ENCODE measurements around the gene TIGD7. TPM values are rescaled to one million over a fixed set of nuclear protein-coding genes. Genes with fewer than 3 reads are reported as not detected.
A peak's percentile ranks its signal among the peaks of the same experiment; 100 is the strongest.

Gene TIGD7
- total RNA-seq, 6 experiments from 2014 or later: 0.56 to 1.9 (median 1.7) TPM

DNA sequence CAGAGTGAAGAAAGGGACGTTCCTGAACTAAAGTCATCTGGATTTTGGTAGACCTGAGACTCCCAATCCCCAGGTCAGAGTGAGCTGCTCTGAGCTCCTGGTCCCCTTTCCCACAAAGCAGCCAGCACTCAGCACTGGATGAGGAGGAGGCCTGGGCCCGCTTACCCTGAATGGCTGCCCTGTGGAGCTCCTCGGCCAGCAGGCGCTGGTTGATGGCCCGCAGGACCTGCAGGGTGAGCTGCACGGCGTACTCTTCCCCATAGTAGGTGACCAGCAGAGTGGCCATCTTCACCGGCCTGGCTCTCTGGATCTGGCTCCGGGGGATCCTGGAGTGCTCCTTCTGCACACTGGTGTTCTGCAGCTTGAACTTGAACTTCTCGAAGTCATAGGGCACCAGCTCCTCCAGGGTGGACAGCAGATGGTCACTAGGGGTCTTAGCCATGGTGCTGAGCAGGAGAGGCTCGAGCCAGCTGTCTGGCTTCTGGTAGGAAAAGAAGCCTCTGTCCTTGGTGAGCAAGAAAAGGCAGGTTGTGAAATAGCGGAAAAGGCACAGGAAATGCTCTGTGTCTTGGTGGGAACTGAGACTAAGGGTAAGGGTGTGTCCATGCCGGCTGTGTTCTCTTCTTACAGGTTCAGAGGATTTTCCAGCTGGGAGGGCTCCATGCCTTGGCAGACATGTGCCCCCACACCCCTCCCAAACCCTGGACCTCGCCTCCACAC lies 48.9 kb downstream of the TIGD7 start, which contains the start of gene MEFV:
TSS of gene MEFV (minus strand) at position 488 of the 720 bp plus-strand sequence. CDS start at position 442, 46 bp downstream.
- WGBS (ENCODE audit: insufficient coverage, low coverage, low lambda C conversion rate, missing lambda C conversion rate): 73% methylated on average over 3 of the region's 14 CpGs
- DNase-seq (no peak), ATAC-seq (peak; percentile 21 to 44 (median 38))
- H3K4me3 ChIP-seq: peak within 1 kb of the TSS in 2 of 3 donors; percentile 11 to 29
- peak within 1 kb of the TSS in 1 of 3 donors; percentile 44 for H3K27ac ChIP-seq
- no peaks in the 10 kb centered on the region for H3K9me3 ChIP-seq
- intact Hi-C loops (cut with DNase I): no loop called here
- H3K27me3 ChIP-seq: no peaks in the 10 kb centered on the region
- H3K4me1 ChIP-seq: no peaks in the 10 kb centered on the region
- TF ChIP-seq, protein P1, sequence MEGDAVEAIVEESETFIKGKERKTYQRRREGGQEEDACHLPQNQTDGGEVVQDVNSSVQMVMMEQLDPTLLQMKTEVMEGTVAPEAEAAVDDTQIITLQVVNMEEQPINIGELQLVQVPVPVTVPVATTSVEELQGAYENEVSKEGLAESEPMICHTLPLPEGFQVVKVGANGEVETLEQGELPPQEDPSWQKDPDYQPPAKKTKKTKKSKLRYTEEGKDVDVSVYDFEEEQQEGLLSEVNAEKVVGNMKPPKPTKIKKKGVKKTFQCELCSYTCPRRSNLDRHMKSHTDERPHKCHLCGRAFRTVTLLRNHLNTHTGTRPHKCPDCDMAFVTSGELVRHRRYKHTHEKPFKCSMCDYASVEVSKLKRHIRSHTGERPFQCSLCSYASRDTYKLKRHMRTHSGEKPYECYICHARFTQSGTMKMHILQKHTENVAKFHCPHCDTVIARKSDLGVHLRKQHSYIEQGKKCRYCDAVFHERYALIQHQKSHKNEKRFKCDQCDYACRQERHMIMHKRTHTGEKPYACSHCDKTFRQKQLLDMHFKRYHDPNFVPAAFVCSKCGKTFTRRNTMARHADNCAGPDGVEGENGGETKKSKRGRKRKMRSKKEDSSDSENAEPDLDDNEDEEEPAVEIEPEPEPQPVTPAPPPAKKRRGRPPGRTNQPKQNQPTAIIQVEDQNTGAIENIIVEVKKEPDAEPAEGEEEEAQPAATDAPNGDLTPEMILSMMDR (IDR thresholded peaks at IDR 0.05): no peak
- TF ChIP-seq POLR2A (IDR thresholded peaks at IDR 0.05): no peak
- H3K36me3 ChIP-seq: no peaks in the 10 kb centered on the region

DNA sequence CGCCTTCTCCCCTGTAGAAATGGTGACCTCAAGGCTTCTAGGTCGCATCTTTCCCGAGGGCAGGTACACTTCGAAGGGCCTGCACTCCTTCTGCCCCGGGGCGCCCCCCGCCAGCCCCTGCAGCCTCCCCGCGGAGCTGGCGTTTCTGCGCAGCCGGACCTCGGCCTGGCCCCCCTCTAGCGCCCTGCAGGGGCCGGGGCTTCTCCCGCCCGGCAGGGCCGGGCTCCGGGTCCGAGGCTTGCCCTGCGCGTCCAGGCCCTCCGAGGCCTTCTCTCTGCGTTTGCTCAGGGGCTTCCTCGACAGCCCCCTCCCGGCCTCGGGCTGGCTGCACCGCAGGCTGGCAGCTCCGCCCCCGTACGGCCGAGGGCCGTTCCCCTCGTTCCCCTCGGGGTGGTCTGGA lies 50.9 kb downstream of the TIGD7 start:
- intact Hi-C loops (cut with DNase I): no loop called here
- ATAC-seq (no peak), DNase-seq (no peak)
- WGBS (ENCODE audit: insufficient coverage, low coverage, low lambda C conversion rate, missing lambda C conversion rate): 44% methylated on average over 4 of the region's 35 CpGs
- no peaks in the 10 kb centered on the region for H3K4me1 ChIP-seq
- no peaks in the 10 kb centered on the region for H3K27me3 ChIP-seq
- TF ChIP-seq, protein P1 (IDR thresholded peaks at IDR 0.05): no peak
- no peak for TF ChIP-seq POLR2A (IDR thresholded peaks at IDR 0.05)
- H3K36me3 ChIP-seq: no peaks in the 10 kb centered on the region
- H3K4me3 ChIP-seq: no peak overlapping the region
- no peak overlapping the region for H3K27ac ChIP-seq
- no peaks in the 10 kb centered on the region for H3K9me3 ChIP-seq

DNA sequence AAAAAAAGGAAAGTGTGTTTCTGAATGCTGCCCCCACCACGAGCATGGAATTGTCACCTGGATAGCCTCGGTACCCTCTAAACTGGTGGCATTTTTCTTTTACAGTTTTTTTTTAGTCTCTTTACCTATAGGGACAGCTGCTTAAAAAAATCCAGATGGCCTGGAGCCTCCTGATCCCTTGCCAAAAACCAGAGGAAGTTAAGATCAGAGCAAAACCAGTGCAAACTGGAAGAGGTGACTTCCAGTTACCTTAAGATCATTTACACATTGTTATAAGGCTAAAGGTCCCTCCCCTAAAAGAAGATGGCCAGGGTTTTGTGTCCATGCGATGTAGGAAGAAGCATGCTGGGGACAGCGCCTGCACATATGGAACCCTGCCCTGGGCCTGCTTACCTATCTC lies 52.3 kb downstream of the TIGD7 start:
- WGBS (ENCODE audit: insufficient coverage, low coverage, low lambda C conversion rate, missing lambda C conversion rate): 82% methylated on average over 4 of the region's 4 CpGs
- H3K9me3 ChIP-seq: no peaks in the 10 kb centered on the region
- no peak overlapping the region for H3K4me3 ChIP-seq
- DNase-seq (no peak), ATAC-seq (no peak)
- H3K4me1 ChIP-seq: no peaks in the 10 kb centered on the region
- intact Hi-C loops (cut with DNase I): no loop called here
- no peaks in the 10 kb centered on the region for H3K27me3 ChIP-seq
- no peak overlapping the region for H3K27ac ChIP-seq
- TF ChIP-seq, protein P1 (IDR thresholded peaks at IDR 0.05): no peak
- no peak for TF ChIP-seq POLR2A (IDR thresholded peaks at IDR 0.05)
- no peaks in the 10 kb centered on the region for H3K36me3 ChIP-seq

DNA sequence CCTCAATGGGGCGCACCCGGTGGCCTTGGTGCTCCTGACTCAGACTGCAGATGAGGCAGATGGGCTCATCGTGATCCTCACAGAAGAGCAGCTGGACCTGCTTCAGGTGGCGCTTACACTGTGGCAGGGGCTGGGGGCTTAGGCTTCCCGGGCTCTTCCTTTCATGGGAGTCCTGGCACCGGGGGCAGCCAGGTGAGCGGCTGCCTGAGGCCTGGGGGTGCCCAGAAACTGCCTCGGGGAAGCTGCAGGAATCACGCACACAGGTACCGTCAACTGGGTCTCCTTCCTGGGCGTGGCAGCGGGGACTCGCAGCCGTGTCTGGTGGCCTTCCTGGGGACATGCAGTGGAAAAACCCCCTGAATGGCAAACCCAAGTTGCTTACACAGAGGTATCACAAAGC lies 55.8 kb downstream of the TIGD7 start:
- intact Hi-C loops (cut with DNase I): no loop called here
- Histone ChIP-seq H3K4me3 (no peak overlapping the region), H3K9me3 (no peaks in the 10 kb centered on the region), H3K4me1 (no peaks in the 10 kb centered on the region), H3K27me3 (no peaks in the 10 kb centered on the region), H3K27ac (no peak overlapping the region), H3K36me3 (no peaks in the 10 kb centered on the region)
- ATAC-seq (peak in 1 of 4 donors; percentile 10), DNase-seq (no peak)
- 73% methylated on average over 3 of the region's 14 CpGs for whole genome bisulfite sequencing (ENCODE audit: insufficient coverage, low coverage, low lambda C conversion rate, missing lambda C conversion rate)
- no peak for TF ChIP-seq POLR2A (IDR thresholded peaks at IDR 0.05)
- TF ChIP-seq, protein P1 (IDR thresholded peaks at IDR 0.05): no peak

All from right lobe of liver (tissue), 6 donors.